HepG2 (cell line): ENCODE results near the gene TENT4B. TPM values are rescaled to one million over a fixed set of nuclear protein-coding genes. Genes with fewer than 3 reads are reported as not detected.

Experiments used
- ATAC-seq: fragments of 200-7000 bp; cut with Tn5 transposase; 3 replicates; pipeline ENCODE4 v1.9.1; 2020; ENCODE audit warnings: mild to moderate bottlenecking, moderate library complexity
- BruUV-seq: library from RNA; stranded (reverse); fragments of 400-500 nt; replicated peaks from 2 replicates; lab custom pipeline; 2021; lab: Mats Ljungman, UMichigan
- CTCF ChIA-PET: fragments of 300-600 bp; formaldehyde crosslinking; extraction: SDS; loops from one replicate; lab custom pipeline; 2021; ENCODE audit warnings: low total read pairs, inconsistent platforms, low intra/inter-chr PET ratio; lab: Yijun Ruan, JAX
- POLR2A ChIA-PET: fragments of 350-600 bp; sonication (Branson Sonifier 250); formaldehyde crosslinking; loops from one replicate; lab custom pipeline; 2020; ENCODE audit warnings: antibody characterized with exemption, inconsistent platforms; lab: Yijun Ruan, JAX
- DNase-seq: peaks from one replicate; pipeline ENCODE4 v3.0.0-alpha.2; 2015; ENCODE audit warnings: low spot score
- FAIRE-seq: peaks from 3 replicates; lab custom pipeline; 2011; peaks lifted over from hg19 to GRCh38; lab: Jason Lieb, UNC
- H2AFZ ChIP-seq: one replicate; pipeline ENCODE4 v1.6.1; 2011; ENCODE audit warnings: low read length, inconsistent platforms
- H3K27ac ChIP-seq: fragments of 300-600 bp; 3 replicates; pipeline ENCODE4 v1.8.0; 2011; ENCODE audit warnings: mixed run types, mild to moderate bottlenecking, mixed read lengths, low read length, inconsistent platforms; ENCODE audit not compliant: insufficient read depth; ENCODE audit errors: extremely low read length
- H3K27me3 ChIP-seq, 2 experiments: fragments of 200-600 bp in 1 of 2; 2 replicates in 1 of 2; 3 replicates in 1 of 2; pipeline versions ENCODE4 v1.6.0 to v1.8.0; 2011; ENCODE audit warnings: low read length in 2 of 2, mild to moderate bottlenecking in 2 of 2, moderate library complexity in 2 of 2, inconsistent platforms in 1 of 2; ENCODE audit not compliant: insufficient read depth in 2 of 2, control insufficient read depth in 1 of 2
- H3K36me3 ChIP-seq, 2 experiments: fragments of 200-600 bp in 1 of 2; replicated peaks in 1 of 2; 2 replicates in 1 of 2; 3 replicates in 1 of 2; pipeline versions ENCODE4 v1.5.1 to v1.8.0; 2011; ENCODE audit warnings: low read length in 2 of 2, inconsistent platforms in 1 of 2; ENCODE audit not compliant: insufficient read depth in 2 of 2, control insufficient read depth in 1 of 2
- H3K4me1 ChIP-seq: 2 replicates; pipeline ENCODE4 v1.5.1; 2012; ENCODE audit warnings: low read length, inconsistent platforms; ENCODE audit not compliant: insufficient read depth
- H3K4me2 ChIP-seq: 2 replicates; pipeline ENCODE4 v1.6.0; 2011; ENCODE audit warnings: low read depth, low read length, inconsistent platforms
- H3K4me3 ChIP-seq, 3 experiments: fragments of 200-600 bp in 1 of 3; sonication (generic), shearing (Covaris generic) in 1 of 3; replicated peaks in 1 of 3; 2 replicates each; pipeline ENCODE4 v1.5.1; 2011 to 2016; ENCODE audit warnings: low read length in 3 of 3, inconsistent platforms in 2 of 3, low read depth in 2 of 3, mild to moderate bottlenecking in 2 of 3, control low read depth in 1 of 3, mixed read lengths in 1 of 3; ENCODE audit not compliant: insufficient read depth in 1 of 3
- H3K79me2 ChIP-seq: one replicate; pipeline ENCODE4 v1.6.1; 2011; ENCODE audit warnings: low read length, inconsistent platforms; ENCODE audit not compliant: insufficient read depth
- H3K9ac ChIP-seq: 2 replicates; pipeline ENCODE4 v1.6.0; 2011; ENCODE audit warnings: mild to moderate bottlenecking, low read depth, low read length, inconsistent platforms; ENCODE audit not compliant: insufficient read depth
- H3K9me3 ChIP-seq: 2 replicates; pipeline ENCODE4 v1.5.1; 2012; ENCODE audit warnings: mild to moderate bottlenecking, low read length
- H4K20me1 ChIP-seq: 2 replicates; pipeline ENCODE4 v1.6.0; 2011; ENCODE audit warnings: inconsistent platforms, mild to moderate bottlenecking, low read length, moderate library complexity; ENCODE audit not compliant: insufficient read depth
- KLF12 ChIP-seq: sonication (generic); formaldehyde crosslinking; IDR thresholded peaks from 2 replicates; pipeline ENCODE4 v1.4.0; 2020; ENCODE audit warnings: missing genetic modification reagents, borderline replicate concordance
- MAFF ChIP-seq: IDR thresholded peaks from 2 replicates; pipeline ENCODE4 v1.6.1; 2011; ENCODE audit warnings: low read depth, low read length, improper control_type of control experiment
- MBD4 ChIP-seq: IDR thresholded peaks from 2 replicates; pipeline ENCODE4 v1.6.1; 2012; ENCODE audit warnings: low read length, inconsistent platforms, borderline replicate concordance
- NFIC ChIP-seq: IDR thresholded peaks from 2 replicates; pipeline ENCODE4 v1.6.1; 2012; ENCODE audit warnings: mild to moderate bottlenecking, low read length, inconsistent platforms
- PLSCR1 ChIP-seq: sonication (generic); formaldehyde crosslinking; IDR thresholded peaks from 2 replicates; pipeline ENCODE4 v1.5.0; 2020; ENCODE audit warnings: missing genetic modification reagents, mild to moderate bottlenecking, borderline replicate concordance
- PRDM4 ChIP-seq: sonication (generic); formaldehyde crosslinking; IDR thresholded peaks from 2 replicates; pipeline ENCODE4 v1.9.0; 2021; ENCODE audit warnings: missing genetic modification reagents, borderline replicate concordance
- RXRA ChIP-seq: sonication (generic); formaldehyde crosslinking; IDR thresholded peaks from 2 replicates; pipeline ENCODE4 v1.5.1; 2020; ENCODE audit warnings: missing genetic modification reagents
- TBL1XR1 ChIP-seq: fragments of 150-350 bp; IDR thresholded peaks from 2 replicates; pipeline ENCODE4 v1.6.1; 2014; ENCODE audit warnings: borderline replicate concordance, low read length; ENCODE audit not compliant: partially characterized antibody
- TEAD3 ChIP-seq: optimal IDR thresholded peaks from 2 replicates; pipeline ENCODE3; 2016; ENCODE audit warnings: borderline replicate concordance
- ZIK1 ChIP-seq: sonication (generic); formaldehyde crosslinking; IDR thresholded peaks from 2 replicates; pipeline ENCODE4 v1.5.0; 2020; ENCODE audit warnings: mild to moderate bottlenecking, low read depth, missing genetic modification reagents, borderline replicate concordance
- ZNF136 ChIP-seq: sonication (generic); formaldehyde crosslinking; IDR thresholded peaks from 2 replicates; pipeline ENCODE4 v1.8.1; 2022; ENCODE audit warnings: low read depth, mild to moderate bottlenecking, moderate library complexity, missing genetic modification reagents
- ZNF230 ChIP-seq: sonication (generic); formaldehyde crosslinking; IDR thresholded peaks from 2 replicates; pipeline ENCODE4 v1.4.0; 2020; ENCODE audit warnings: mild to moderate bottlenecking, missing genetic modification reagents
- ZNF44 ChIP-seq: sonication (generic); formaldehyde crosslinking; IDR thresholded peaks from 2 replicates; pipeline ENCODE4 v1.5.1; 2020; ENCODE audit warnings: mild to moderate bottlenecking, missing genetic modification reagents
- ZNF547 ChIP-seq: sonication (generic); formaldehyde crosslinking; IDR thresholded peaks from 2 replicates; pipeline ENCODE4 v1.5.1; 2020; ENCODE audit warnings: mild to moderate bottlenecking, missing genetic modification reagents
- WGBS: methylation state at CpG from one replicate; pipeline ENCODE4 v1.1.6; 2017; ENCODE audit warnings: low lambda C conversion rate; 5-methylcytosine and 5-hydroxymethylcytosine counted together
- in situ Hi-C: cut with HindIII; loops from 2 replicates; pipeline ENCODE4 v1.10.0; 2017; ENCODE audit warnings: low pct_unique_long_range_greater_than_20kb; ENCODE audit not compliant: extremely low pct_ligation_motif_present
- intact Hi-C: fragments of 100-400 bp; cut with micrococcal nuclease; formaldehyde crosslinking; loops from one replicate; pipeline ENCODE4 v1.10.0; 2022; ENCODE audit not compliant: unreplicated experiment
- polyA plus RNA-seq, 8 experiments: library from polyadenylated mRNA; depleted of rRNA in 3 of 8; stranded (reverse) in 7 of 8; unstranded in 1 of 8; fragments of >200 nt; fragmentation: Illumina TruSeq in 4 of 8; extraction: Trizol in 4 of 8; gene quantifications; 2 replicates each; pipeline versions ENCODE4 v1.2.1 to v1.2.3, GENCODE V29; 2011 to 2016; ENCODE audit warnings: low read depth in 4 of 8, missing spikeins in 1 of 8, mixed read lengths in 1 of 8; ENCODE audit not compliant: insufficient read depth in 1 of 8
- total RNA-seq, 5 experiments: library from RNA; depleted of rRNA; stranded (reverse); fragments of >200 nt; fragmentation: Illumina TruSeq; extraction: Trizol; gene quantifications; 2 replicates each; pipeline ENCODE4 v1.2.3, GENCODE V29; 2016; ENCODE audit warnings: low read depth in 1 of 5
- TF ChIP-seq, protein P1 (sequence below): sonication (generic); formaldehyde crosslinking; IDR thresholded peaks from 2 replicates; pipeline ENCODE4 v1.8.0; 2022; ENCODE audit warnings: missing genetic modification reagents, mild to moderate bottlenecking, borderline replicate concordance
- TF ChIP-seq, protein P2 (sequence below): sonication (generic); formaldehyde crosslinking; IDR thresholded peaks from 2 replicates; pipeline ENCODE4 v1.8.1; 2023; ENCODE audit warnings: mild to moderate bottlenecking, missing genetic modification reagents
- TF ChIP-seq, protein P3 (sequence below): sonication (generic); formaldehyde crosslinking; conservative IDR thresholded peaks from 2 replicates; pipeline ENCODE4 v1.4.0; 2020; ENCODE audit warnings: missing genetic modification reagents

Gene TENT4B
- total and polyA plus RNA-seq, 2 of the 13 experiments (the other 11 are each of a cell fraction or from before 2014, with no cell fraction given), result 15.0 to 32.8 TPM

- ATAC-seq, result no peak
- WGBS, result 52% methylated on average over 5 of the region's 5 CpGs
- CTCF ChIA-PET, result no interaction called here
- TF ChIP-seq RXRA (CRISPR knock-in tag) (peak; percentile 31; the same call in 1 of the 2 replicates), PLSCR1 (no peak), MBD4 (no peak), ZIK1 (no peak), ZNF136 (CRISPR knock-in tag) (peak; percentile 40; the same call in 1 of the 2 replicates), TBL1XR1 (peak; percentile 66), KLF12 (CRISPR knock-in tag) (no peak), NFIC (no peak), MAFF (no peak), PRDM4 (CRISPR knock-in tag) (no peak), ZNF547 (CRISPR knock-in tag) (0 out of 2 replicates have a peak, but pooled peaks have one; percentile 35), TEAD3 (CRISPR knock-in tag) (no peak), ZNF230 (CRISPR knock-in tag) (no peak), ZNF44 (CRISPR knock-in tag) (peak; percentile 27; the same call in 1 of the 2 replicates)
- TF ChIP-seq, protein P1, sequence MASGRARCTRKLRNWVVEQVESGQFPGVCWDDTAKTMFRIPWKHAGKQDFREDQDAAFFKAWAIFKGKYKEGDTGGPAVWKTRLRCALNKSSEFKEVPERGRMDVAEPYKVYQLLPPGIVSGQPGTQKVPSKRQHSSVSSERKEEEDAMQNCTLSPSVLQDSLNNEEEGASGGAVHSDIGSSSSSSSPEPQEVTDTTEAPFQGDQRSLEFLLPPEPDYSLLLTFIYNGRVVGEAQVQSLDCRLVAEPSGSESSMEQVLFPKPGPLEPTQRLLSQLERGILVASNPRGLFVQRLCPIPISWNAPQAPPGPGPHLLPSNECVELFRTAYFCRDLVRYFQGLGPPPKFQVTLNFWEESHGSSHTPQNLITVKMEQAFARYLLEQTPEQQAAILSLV (CRISPR knock-in tag), result 0 out of 2 replicates have a peak, but pooled peaks have one; percentile 43
- TF ChIP-seq, protein P2, sequence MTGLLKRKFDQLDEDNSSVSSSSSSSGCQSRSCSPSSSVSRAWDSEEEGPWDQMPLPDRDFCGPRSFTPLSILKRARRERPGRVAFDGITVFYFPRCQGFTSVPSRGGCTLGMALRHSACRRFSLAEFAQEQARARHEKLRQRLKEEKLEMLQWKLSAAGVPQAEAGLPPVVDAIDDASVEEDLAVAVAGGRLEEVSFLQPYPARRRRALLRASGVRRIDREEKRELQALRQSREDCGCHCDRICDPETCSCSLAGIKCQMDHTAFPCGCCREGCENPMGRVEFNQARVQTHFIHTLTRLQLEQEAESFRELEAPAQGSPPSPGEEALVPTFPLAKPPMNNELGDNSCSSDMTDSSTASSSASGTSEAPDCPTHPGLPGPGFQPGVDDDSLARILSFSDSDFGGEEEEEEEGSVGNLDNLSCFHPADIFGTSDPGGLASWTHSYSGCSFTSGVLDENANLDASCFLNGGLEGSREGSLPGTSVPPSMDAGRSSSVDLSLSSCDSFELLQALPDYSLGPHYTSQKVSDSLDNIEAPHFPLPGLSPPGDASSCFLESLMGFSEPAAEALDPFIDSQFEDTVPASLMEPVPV (CRISPR knock-in tag), result no peak
- TF ChIP-seq, protein P3, sequence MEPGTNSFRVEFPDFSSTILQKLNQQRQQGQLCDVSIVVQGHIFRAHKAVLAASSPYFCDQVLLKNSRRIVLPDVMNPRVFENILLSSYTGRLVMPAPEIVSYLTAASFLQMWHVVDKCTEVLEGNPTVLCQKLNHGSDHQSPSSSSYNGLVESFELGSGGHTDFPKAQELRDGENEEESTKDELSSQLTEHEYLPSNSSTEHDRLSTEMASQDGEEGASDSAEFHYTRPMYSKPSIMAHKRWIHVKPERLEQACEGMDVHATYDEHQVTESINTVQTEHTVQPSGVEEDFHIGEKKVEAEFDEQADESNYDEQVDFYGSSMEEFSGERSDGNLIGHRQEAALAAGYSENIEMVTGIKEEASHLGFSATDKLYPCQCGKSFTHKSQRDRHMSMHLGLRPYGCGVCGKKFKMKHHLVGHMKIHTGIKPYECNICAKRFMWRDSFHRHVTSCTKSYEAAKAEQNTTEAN (CRISPR knock-in tag), result no peak
These were observed 1.8 kb upstream of the TENT4B start for GRCh38 chr16:50151322-50151721.

More at GRCh38 chr16:50151322-50151721, 1.8 kb upstream of the TENT4B start:
- Histone ChIP-seq H3K9ac (no peak overlapping the region), H3K4me1 (peaks cover 42% of the 10 kb centered on the region), H2AFZ (no peak overlapping the region), H3K79me2 (peaks cover 28% of the 10 kb centered on the region), H3K27me3 (peaks cover 0 to 4% of the 10 kb centered on the region in 2 experiments; a peak in 1 of 5 replicates), H3K4me2 (peak overlapping the region; percentile 97), H3K4me3 (0 out of 6 replicates have a peak overlapping the region, but pooled peaks of 1 of the 3 experiments have one; percentile 98), H4K20me1 (peaks cover 11% of the 10 kb centered on the region), H3K9me3 (no peaks in the 10 kb centered on the region), H3K36me3 (no peaks in the 10 kb centered on the region), H3K27ac (no peak overlapping the region)
- in situ Hi-C loops, result loop anchor here (10.0 kb wide), 1 partner anchor 53 kb away; no protein-coding TSS in a partner anchor
- DNase-seq (no peak), FAIRE-seq (no peak)
- POLR2A ChIA-PET, result interaction anchor here (0.9 to 2.0 kb wide), 4 partner anchors 34 to 85 kb away, joined by 4 to 10 read pairs (median 6); partner anchors contain the start of gene HEATR3
- no TSS peak for BruUV-seq
- intact Hi-C loops, result no loop called here
